Stimulated activated naive CD8-positive, alpha-beta T cell treated with anti-CD3 and anti-CD28 coated beads, Interleukin-15, amount 100 ng/mL, for 72 hours (primary cell): ENCODE data around the gene IGSF21.
A peak's percentile ranks its signal among the peaks of the same experiment; 100 is the strongest.

ENCODE experiments used
- ATAC-seq: fragments of 150-1000 bp; cut with Tn5 transposase; 2 replicates; pipeline ENCODE4 v1.10.0; 2021; ENCODE audit warnings: mild to moderate bottlenecking, moderate library complexity
- DNase-seq, 2 donors: peaks; one replicate each; pipeline ENCODE4 v3.0.0; 2021 to 2022
- H3K27ac Mint-ChIP-seq, 2 donors: one replicate each; pipeline ENCODE4 v1.8.0; 2022; ENCODE audit warnings: mild to moderate bottlenecking in 2 of 2, mixed read lengths in 2 of 2, moderate library complexity in 2 of 2
- H3K27me3 Mint-ChIP-seq: one replicate; pipeline ENCODE4 v1.8.0; 2022; ENCODE audit warnings: mixed read lengths
- H3K4me1 Mint-ChIP-seq: one replicate; pipeline ENCODE4 v1.8.0; 2022; ENCODE audit warnings: mild to moderate bottlenecking, mixed read lengths
- H3K4me3 Mint-ChIP-seq, 2 donors: one replicate each; pipeline ENCODE4 v1.8.0; 2022; ENCODE audit warnings: mild to moderate bottlenecking in 2 of 2, mixed read lengths in 2 of 2, moderate library complexity in 1 of 2
- H3K9me3 Mint-ChIP-seq, 2 donors: one replicate each; pipeline ENCODE4 v1.8.0; 2022; ENCODE audit warnings: mixed read lengths in 2 of 2

IGSF21 gene

DNA sequence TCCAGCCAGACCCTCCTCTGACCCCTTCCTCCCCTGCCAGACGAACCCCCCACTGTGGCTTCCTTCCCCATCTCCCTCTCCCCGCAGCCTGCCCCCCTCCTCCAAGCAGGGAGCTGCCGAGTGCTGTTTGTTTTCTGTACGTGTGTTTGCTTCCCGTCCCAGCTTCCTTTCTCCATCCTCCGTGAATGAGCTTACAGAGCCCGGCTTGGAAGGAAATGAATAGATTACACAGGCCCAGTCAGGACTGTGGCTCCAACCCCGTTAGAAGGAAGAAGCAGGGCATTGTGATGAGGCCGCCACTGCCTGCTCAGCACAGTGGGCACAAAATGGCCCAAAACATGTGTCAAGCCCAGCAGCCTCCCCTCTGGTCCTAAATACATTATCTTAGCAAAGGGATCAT is 123.2 kb downstream of the IGSF21 start:
- no peak for DNase-seq
- Mint-ChIP-seq H3K4me3 (no peak overlapping the region), H3K27ac (no peak overlapping the region), H3K9me3 (peaks cover 18 to 39% of the 10 kb centered on the region in 2 donors), H3K27me3 (peaks cover 27% of the 10 kb centered on the region), H3K4me1 (no peaks in the 10 kb centered on the region)
- no peak for ATAC-seq

GRCh38 chr1:18232052-18232451 is 124.5 kb downstream of the IGSF21 start:
- H3K4me1 Mint-ChIP-seq, result no peaks in the 10 kb centered on the region
- ATAC-seq (no peak), DNase-seq (no peak)
- no peak overlapping the region for H3K4me3 Mint-ChIP-seq
- peaks cover 18 to 39% of the 10 kb centered on the region in 2 donors for H3K9me3 Mint-ChIP-seq
- H3K27ac Mint-ChIP-seq, result no peak overlapping the region
- H3K27me3 Mint-ChIP-seq, result peaks cover 27% of the 10 kb centered on the region

- DNase-seq (no peak), ATAC-seq (no peak)
- H3K9me3 Mint-ChIP-seq, result peaks cover 18 to 39% of the 10 kb centered on the region in 2 donors
- H3K4me1 Mint-ChIP-seq, result no peaks in the 10 kb centered on the region
- no peak overlapping the region for H3K27ac Mint-ChIP-seq
- H3K27me3 Mint-ChIP-seq, result peaks cover 32% of the 10 kb centered on the region
- H3K4me3 Mint-ChIP-seq, result no peak overlapping the region
These were observed 125.7 kb downstream of the IGSF21 start for GRCh38 chr1:18233176-18233864.

DNA sequence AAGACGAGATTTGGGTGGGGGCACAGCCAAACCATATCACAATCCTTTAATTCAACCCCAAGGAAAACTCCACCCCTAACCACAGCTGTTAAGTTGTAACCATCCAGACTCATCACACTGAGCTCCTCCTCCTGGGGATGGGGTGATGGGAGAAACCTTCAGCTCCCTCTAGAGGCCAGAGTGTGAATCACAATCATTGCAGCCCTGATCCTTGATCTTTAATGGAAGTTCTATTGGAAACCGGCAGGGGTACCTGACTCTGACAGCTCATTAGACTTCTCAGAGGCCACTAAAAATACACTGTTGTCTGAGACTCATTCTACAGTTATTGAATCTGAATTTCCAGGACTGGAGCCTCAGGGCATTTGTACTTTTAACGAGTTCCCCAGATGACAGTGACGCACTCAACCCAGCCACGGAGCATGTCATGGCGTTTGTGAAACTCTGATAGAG is 127.2 kb downstream of the IGSF21 start:
- H3K27me3 Mint-ChIP-seq, result peaks cover 37% of the 10 kb centered on the region
- peaks cover 18 to 33% of the 10 kb centered on the region in 2 donors for H3K9me3 Mint-ChIP-seq
- ATAC-seq, result no peak
- DNase-seq, result peak; percentile 10 to 16
- no peak overlapping the region for H3K27ac Mint-ChIP-seq
- no peak overlapping the region for H3K4me3 Mint-ChIP-seq
- no peaks in the 10 kb centered on the region for H3K4me1 Mint-ChIP-seq

DNA sequence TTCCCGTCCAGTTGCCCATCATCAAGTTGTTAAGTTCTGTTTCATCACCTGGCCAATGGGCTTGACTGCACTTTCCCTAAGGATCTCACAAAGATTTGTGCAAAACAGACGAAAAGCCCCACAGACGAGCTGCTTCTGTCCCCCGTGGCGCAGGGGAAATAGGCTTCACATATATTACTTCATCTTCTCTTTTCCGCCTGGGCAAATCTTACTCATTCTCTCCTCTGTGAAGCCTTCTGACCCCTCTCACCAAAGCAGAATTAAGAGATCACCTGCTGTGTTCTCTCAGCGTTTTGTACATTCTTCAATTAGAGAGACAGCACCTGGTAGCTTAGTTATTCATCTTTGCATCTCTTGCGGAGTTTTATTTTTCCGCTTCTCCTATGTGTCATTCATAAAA is 129.8 kb downstream of the IGSF21 start:
- Mint-ChIP-seq H3K4me1 (no peaks in the 10 kb centered on the region), H3K27ac (no peak overlapping the region), H3K4me3 (no peak overlapping the region), H3K9me3 (peaks cover 11 to 21% of the 10 kb centered on the region in 2 donors), H3K27me3 (peaks cover 30% of the 10 kb centered on the region)
- DNase-seq, result no peak
- ATAC-seq, result no peak

- peaks cover 30% of the 10 kb centered on the region for H3K27me3 Mint-ChIP-seq
- no peak for ATAC-seq
- peaks cover 11 to 13% of the 10 kb centered on the region in 2 donors for H3K9me3 Mint-ChIP-seq
- no peak for DNase-seq
- no peaks in the 10 kb centered on the region for H3K4me1 Mint-ChIP-seq
- no peak overlapping the region for H3K4me3 Mint-ChIP-seq
- peak overlapping the region in 1 of 2 donors; percentile 43 for H3K27ac Mint-ChIP-seq
These were observed 130.6 kb downstream of the IGSF21 start for GRCh38 chr1:18238190-18238589.

- Mint-ChIP-seq H3K27me3 (peaks cover 30% of the 10 kb centered on the region), H3K27ac (no peak overlapping the region), H3K4me1 (no peaks in the 10 kb centered on the region), H3K4me3 (no peak overlapping the region), H3K9me3 (peaks cover 9% of the 10 kb centered on the region in 2 donors)
- DNase-seq (no peak), ATAC-seq (no peak)
These were observed 132.1 kb downstream of the IGSF21 start for GRCh38 chr1:18239671-18240070.

DNA sequence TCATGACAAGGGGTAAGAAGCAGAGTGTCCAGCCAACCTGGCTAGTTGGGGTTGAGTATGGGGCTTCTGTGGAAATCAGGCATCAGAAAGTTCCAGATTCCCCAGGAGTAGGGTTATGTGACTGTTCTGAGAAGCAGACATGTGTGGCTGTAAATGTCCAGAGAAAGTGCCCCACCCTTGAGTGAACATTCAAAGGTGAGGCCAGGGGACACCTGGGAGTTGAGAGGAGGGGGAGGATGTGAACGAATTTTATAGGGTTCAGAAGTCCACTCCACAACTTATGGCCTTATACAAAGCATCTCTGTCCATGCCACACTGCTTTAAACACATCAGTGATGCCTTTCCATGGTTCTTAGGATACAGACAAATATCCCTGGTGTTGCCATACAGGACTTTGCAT is 133.3 kb downstream of the IGSF21 start:
- peaks cover 30% of the 10 kb centered on the region for H3K27me3 Mint-ChIP-seq
- H3K4me1 Mint-ChIP-seq, result no peaks in the 10 kb centered on the region
- no peaks in the 10 kb centered on the region for H3K9me3 Mint-ChIP-seq
- no peak overlapping the region for H3K27ac Mint-ChIP-seq
- no peak for DNase-seq
- ATAC-seq, result no peak
- no peak overlapping the region for H3K4me3 Mint-ChIP-seq

GRCh38 chr1:18241891-18242290 is 134.3 kb downstream of the IGSF21 start:
- Mint-ChIP-seq H3K4me1 (no peaks in the 10 kb centered on the region), H3K9me3 (no peaks in the 10 kb centered on the region), H3K27ac (no peak overlapping the region), H3K27me3 (peaks cover 30% of the 10 kb centered on the region), H3K4me3 (no peak overlapping the region)
- ATAC-seq (no peak), DNase-seq (no peak)

DNA sequence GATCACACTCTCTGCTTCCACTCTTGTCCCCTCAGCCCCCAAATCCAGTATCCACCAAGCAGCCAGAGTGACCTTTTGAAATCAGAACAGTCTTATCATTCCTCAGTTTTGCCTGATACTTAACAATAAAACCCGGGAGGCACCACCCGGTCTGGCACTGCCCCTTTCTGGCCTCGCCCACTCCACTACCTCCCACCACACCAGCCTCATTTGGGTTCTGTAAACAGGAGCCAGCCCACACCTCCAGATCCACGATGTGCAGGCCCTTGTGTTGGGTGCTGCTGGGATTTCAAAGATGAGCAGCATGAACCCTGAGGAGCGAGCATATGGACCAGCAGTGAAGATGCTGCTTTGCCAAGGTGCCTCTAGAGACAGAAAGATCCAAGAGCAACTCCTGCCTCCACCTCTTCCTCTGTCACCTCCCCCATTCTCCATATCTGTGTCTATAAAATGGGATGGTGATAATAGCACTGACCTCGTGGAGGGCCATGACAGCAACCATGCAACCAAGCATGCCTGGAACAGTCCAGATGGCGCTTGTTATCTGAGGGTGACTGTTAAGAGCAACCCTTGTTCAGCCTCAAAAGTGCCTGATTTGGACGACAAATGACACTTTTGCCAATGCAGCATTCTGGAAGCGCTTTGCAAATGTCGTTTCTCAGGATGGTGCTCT is 136.0 kb downstream of the IGSF21 start:
- Mint-ChIP-seq H3K27ac (peak overlapping the region in 1 of 2 donors; percentile 55), H3K4me3 (no peak overlapping the region), H3K27me3 (peaks cover 15% of the 10 kb centered on the region), H3K4me1 (no peaks in the 10 kb centered on the region), H3K9me3 (no peaks in the 10 kb centered on the region)
- no peak for DNase-seq
- no peak for ATAC-seq

- DNase-seq (no peak), ATAC-seq (no peak)
- H3K9me3 Mint-ChIP-seq, result no peaks in the 10 kb centered on the region
- peaks cover 4% of the 10 kb centered on the region for H3K27me3 Mint-ChIP-seq
- no peak overlapping the region for H3K27ac Mint-ChIP-seq
- no peak overlapping the region for H3K4me3 Mint-ChIP-seq
- no peaks in the 10 kb centered on the region for H3K4me1 Mint-ChIP-seq
These were observed 137.2 kb downstream of the IGSF21 start for GRCh38 chr1:18244762-18245161.

DNA sequence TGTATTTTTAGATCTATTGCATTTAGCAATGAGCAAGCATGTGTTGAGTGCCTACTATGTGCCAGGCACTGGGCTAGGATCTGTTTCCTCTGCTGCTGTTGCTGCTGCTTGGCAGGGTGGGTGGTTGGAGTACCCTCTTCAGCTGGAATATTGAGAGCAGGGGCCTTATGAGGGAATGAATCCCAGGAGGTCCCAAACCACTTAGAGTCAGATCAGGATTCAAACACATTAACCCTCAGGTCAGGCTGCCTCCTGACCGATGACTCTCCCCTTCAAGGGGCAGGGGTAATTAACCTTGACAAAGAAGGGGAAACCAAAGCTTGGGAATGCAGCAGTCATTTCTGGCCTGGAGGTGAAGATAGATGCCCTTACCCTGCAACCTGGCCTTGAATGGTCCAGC is 138.0 kb downstream of the IGSF21 start:
- no peak for ATAC-seq
- no peak for DNase-seq
- Mint-ChIP-seq H3K4me3 (no peak overlapping the region), H3K27me3 (no peaks in the 10 kb centered on the region), H3K9me3 (peaks cover 0 to 1% of the 10 kb centered on the region in 2 donors), H3K4me1 (no peaks in the 10 kb centered on the region), H3K27ac (no peak overlapping the region)

DNA sequence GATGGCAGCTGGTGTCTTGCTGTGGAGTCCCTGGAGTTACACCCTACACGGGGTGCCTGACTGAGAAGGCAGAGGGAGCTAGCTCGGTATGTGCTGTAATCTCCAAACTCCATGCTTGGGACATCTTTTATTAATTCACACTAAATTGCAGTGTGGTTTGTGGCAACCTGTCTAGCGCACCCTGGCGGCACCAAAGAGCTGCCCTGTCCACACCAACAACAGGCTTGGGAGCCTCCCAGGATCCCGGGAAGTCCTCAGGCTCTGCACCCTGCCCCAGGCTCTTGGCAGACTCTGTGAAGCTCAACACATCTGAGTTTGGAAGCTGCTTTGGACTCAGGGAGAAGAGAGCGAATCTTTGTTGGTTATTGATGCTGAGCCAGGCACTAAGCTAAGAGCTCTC is 138.9 kb downstream of the IGSF21 start:
- Mint-ChIP-seq H3K27me3 (no peaks in the 10 kb centered on the region), H3K27ac (no peak overlapping the region), H3K4me1 (no peaks in the 10 kb centered on the region), H3K4me3 (no peak overlapping the region), H3K9me3 (peaks cover 8 to 10% of the 10 kb centered on the region in 2 donors)
- ATAC-seq (no peak), DNase-seq (no peak)

- Mint-ChIP-seq H3K27ac (no peak overlapping the region), H3K4me1 (no peaks in the 10 kb centered on the region), H3K4me3 (no peak overlapping the region), H3K9me3 (peaks cover 9 to 13% of the 10 kb centered on the region in 2 donors), H3K27me3 (no peaks in the 10 kb centered on the region)
- no peak for DNase-seq
- no peak for ATAC-seq
These were observed 139.6 kb downstream of the IGSF21 start for GRCh38 chr1:18247151-18247550.

DNA sequence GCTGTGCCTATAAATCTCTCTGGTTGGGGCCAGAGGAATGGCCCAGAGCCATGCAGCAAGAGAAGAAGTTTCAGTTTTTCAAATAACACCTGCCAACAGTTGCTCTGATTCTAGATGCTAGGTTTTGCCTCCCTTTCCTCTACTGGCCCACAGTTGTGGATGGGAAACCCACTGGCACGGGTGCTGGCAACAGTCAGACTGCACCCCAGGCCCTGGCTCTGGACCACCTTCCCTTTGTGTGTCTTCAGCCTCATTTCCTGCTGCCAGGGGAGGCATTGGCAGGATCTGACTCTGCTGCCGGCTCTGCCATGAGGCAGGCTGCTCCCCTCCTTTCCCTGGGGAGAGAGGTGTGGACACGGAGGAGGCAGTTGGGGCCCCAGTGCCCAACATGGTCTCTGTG is 142.0 kb downstream of the IGSF21 start:
- Mint-ChIP-seq H3K4me3 (no peak overlapping the region), H3K27me3 (no peaks in the 10 kb centered on the region), H3K27ac (no peak overlapping the region), H3K9me3 (peaks cover 9 to 13% of the 10 kb centered on the region in 2 donors), H3K4me1 (no peaks in the 10 kb centered on the region)
- DNase-seq (no peak), ATAC-seq (no peak)

GRCh38 chr1:18253093-18253492 is 145.5 kb downstream of the IGSF21 start:
- H3K4me1 Mint-ChIP-seq, result no peaks in the 10 kb centered on the region

More at GRCh38 chr1:18253093-18253492, 145.5 kb downstream of the IGSF21 start:
- Mint-ChIP-seq H3K4me3 (no peak overlapping the region), H3K9me3 (peaks cover 9 to 33% of the 10 kb centered on the region in 2 donors), H3K27ac (no peak overlapping the region), H3K27me3 (peaks cover 9% of the 10 kb centered on the region)
- ATAC-seq (no peak), DNase-seq (no peak)
